LoVo (cell line): ENCODE data around the gene TUBB8B.
"Not testable (repeated sequence)": the region's sequence is repeated elsewhere in the genome, so short reads cannot be mapped to it uniquely, and the experiment has no call there.

Source experiments
- DNase-seq: peaks from one replicate; pipeline ENCODE4 v3.0.0-alpha.2; 2016; ENCODE audit warnings: low spot score

TUBB8B gene

GRCh38 chr18:49176-49665 lies at the start of gene TUBB8B:
Gene TUBB8B, minus strand, starts transcription at chr18:49615. Its CDS starts 58 bp downstream, at chr18:49557.
- not testable (repeated sequence) for DNase-seq

GRCh38 chr18:97252-97914 lies 48.0 kb upstream of the TUBB8B start:
- not testable (repeated sequence) for DNase-seq

GRCh38 chr18:96767-97131 lies 47.3 kb upstream of the TUBB8B start:
- not testable (repeated sequence) for DNase-seq

GRCh38 chr18:96101-96766 lies 46.8 kb upstream of the TUBB8B start:
- not testable (repeated sequence) for DNase-seq

- not testable (repeated sequence) for DNase-seq
Measured at GRCh38 chr18:95580-95979, 46.2 kb upstream of the TUBB8B start.

GRCh38 chr18:93897-94408 lies 44.5 kb upstream of the TUBB8B start:
- DNase-seq: not testable (repeated sequence)

GRCh38 chr18:91561-91960 lies 42.1 kb upstream of the TUBB8B start:
- DNase-seq: not testable (repeated sequence)

- DNase-seq: not testable (repeated sequence)
Measured at GRCh38 chr18:90396-91193, 41.2 kb upstream of the TUBB8B start.

- DNase-seq: not testable (repeated sequence)
Measured at GRCh38 chr18:89124-89523, 39.7 kb upstream of the TUBB8B start.

GRCh38 chr18:84801-85200 lies 35.4 kb upstream of the TUBB8B start:
- DNase-seq: not testable (repeated sequence)

GRCh38 chr18:82626-83209 lies 33.3 kb upstream of the TUBB8B start:
- not testable (repeated sequence) for DNase-seq

- DNase-seq: not testable (repeated sequence)
Measured at GRCh38 chr18:80881-81280, 31.5 kb upstream of the TUBB8B start.

GRCh38 chr18:80202-80601 lies 30.8 kb upstream of the TUBB8B start:
- not testable (repeated sequence) for DNase-seq

- not testable (repeated sequence) for DNase-seq
Measured at GRCh38 chr18:75525-76160, 26.2 kb upstream of the TUBB8B start.

- DNase-seq: not testable (repeated sequence)
Measured at GRCh38 chr18:73181-73777, 23.9 kb upstream of the TUBB8B start.

GRCh38 chr18:67701-68100 lies 18.3 kb upstream of the TUBB8B start:
- DNase-seq: not testable (repeated sequence)

GRCh38 chr18:64279-64678 lies 14.9 kb upstream of the TUBB8B start:
- DNase-seq: not testable (repeated sequence)

- DNase-seq: not testable (repeated sequence)
Measured at GRCh38 chr18:63656-64055, 14.2 kb upstream of the TUBB8B start.

GRCh38 chr18:54388-54787 lies 5.0 kb upstream of the TUBB8B start:
- DNase-seq: not testable (repeated sequence)

GRCh38 chr18:48696-49095 lies 719 bp downstream of the TUBB8B start:
- not testable (repeated sequence) for DNase-seq

GRCh38 chr18:13177-13576 lies 36.2 kb downstream of the TUBB8B start:
- DNase-seq: not testable (repeated sequence)
